ENCODE data around the gene NAMPT.
"Not testable (repeated sequence)": the region's sequence is repeated elsewhere in the genome, so short reads cannot be mapped to it uniquely, and the experiment has no call there.

NAMPT gene

GRCh38 chr7:106225856-106226255 lies 58.9 kb downstream of the NAMPT start:
- no peak for DNase-seq (ENCODE audit: low read depth)

DNA sequence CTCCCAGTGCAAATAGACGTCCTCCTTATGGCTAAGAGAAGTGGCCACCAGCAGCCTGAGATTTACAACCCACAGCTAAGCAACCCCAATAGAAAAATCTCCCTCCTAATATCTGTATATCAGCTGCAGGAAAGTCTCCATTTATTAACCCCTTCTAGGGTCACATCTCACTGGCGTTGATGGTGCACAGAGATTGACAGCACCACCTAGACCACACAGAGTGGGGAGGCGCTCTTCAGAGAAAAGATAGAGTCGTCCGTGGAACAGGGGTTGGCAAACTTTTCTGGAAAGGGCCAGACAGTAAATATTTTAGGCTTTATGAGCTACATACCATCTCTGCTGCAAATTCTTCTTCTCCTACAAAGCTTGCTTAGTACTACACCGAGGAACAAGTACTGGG lies 60.0 kb downstream of the NAMPT start:
- DNase-seq (ENCODE audit: low read depth), result no peak

GRCh38 chr7:106223156-106223555 lies 61.6 kb downstream of the NAMPT start:
- DNase-seq (ENCODE audit: low read depth), result no peak

DNA sequence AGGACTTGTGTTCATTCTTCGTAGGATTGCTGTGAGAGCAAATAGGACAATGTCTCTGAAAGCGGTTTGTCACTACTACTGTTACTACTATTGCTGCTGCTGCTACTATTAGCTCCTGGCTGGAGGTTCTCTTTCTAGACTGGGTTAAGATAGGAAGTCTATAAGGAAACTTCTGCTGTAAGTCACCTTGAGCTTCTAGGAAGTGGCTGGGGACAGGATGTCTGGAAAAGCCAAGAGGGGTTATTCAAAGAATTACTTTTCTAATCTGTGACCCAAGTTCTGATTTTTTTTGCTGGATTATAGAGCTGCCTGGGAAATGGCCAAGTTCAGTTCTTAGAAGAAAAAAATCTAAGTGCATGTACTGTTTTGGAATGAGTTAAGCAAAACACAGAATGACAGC lies 62.2 kb downstream of the NAMPT start:
- no peak for DNase-seq (ENCODE audit: low read depth)

DNA sequence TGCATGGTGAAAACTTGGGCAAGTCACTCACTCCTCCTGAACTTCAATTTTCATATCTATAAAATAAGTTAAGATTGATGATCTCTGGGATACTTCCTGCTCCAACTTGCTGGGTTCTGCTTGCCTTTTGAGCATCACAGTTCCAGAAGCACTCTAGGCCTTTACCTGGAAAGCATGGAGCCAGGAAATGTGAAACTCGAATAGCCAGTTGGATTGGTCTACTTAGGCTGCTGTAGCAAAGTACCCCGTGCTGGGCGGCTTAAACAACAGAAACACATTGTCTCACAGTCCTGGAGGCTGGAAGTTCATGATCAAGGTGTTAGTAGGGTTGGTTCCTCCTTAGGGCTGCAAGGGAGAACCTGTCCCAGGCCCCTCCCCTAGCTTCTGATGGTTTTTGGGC lies 64.5 kb downstream of the NAMPT start:
- DNase-seq (ENCODE audit: low read depth), result no peak

- DNase-seq (ENCODE audit: low read depth), result no peak
These were observed 65.6 kb downstream of the NAMPT start for GRCh38 chr7:106219170-106219569.

DNA sequence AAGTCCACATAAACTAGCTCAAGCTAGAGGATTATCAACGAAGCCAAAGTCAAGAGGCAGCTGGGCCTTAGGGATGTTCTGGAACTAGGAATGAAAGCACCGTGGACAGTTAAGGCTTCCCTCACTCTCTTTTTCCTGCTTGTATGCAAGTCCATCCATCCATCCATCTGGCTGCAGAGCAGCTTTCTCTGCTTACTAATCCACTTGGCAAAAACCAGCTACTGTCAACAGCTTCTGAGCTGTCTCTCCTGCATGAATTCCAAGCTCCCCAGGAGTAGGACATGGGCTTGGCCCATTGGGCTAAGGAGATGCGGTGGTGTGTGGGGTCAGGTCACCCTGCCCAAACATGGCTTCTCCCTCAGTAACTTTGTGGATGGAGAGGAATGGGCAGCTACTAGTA lies 66.2 kb downstream of the NAMPT start:
- no peak for DNase-seq (ENCODE audit: low read depth)

DNA sequence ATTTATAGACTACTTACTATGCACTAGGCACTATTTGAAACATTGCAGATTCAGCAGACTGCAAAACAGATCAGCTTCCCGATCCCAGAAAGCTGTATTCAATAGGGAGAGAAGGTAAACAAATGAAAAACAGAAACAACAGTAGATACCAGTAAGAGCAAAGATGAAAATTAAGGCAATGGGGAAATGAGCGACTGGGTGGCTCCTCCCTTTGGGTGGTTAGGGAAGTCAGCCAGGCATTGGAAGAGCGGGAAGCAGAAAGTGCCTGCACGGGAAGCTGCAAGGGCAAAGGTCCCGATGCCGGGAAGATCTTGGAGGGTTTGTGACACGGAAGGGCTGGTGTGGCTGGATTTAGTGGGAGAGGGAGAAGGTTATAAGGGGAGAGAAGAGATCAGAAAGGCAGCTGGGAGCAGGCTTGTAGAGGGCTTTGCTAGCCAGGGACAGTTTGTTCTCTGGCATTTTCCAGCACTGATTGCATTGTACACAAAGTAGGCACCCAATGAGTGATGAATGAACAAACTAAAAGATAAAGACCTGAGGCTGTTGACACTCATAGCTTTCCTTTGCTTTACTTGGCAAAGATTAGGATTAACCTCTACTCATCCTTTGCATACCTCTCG lies 67.8 kb downstream of the NAMPT start:
- no peak for DNase-seq (ENCODE audit: low read depth)

- no peak for DNase-seq (ENCODE audit: low read depth)
These were observed 68.3 kb downstream of the NAMPT start for GRCh38 chr7:106216517-106216922.

GRCh38 chr7:106215868-106216516 lies 68.8 kb downstream of the NAMPT start:
- no peak for DNase-seq (ENCODE audit: low read depth)

GRCh38 chr7:106208944-106209343 lies 75.8 kb downstream of the NAMPT start:
- not testable (repeated sequence) for DNase-seq (ENCODE audit: low read depth)

DNA sequence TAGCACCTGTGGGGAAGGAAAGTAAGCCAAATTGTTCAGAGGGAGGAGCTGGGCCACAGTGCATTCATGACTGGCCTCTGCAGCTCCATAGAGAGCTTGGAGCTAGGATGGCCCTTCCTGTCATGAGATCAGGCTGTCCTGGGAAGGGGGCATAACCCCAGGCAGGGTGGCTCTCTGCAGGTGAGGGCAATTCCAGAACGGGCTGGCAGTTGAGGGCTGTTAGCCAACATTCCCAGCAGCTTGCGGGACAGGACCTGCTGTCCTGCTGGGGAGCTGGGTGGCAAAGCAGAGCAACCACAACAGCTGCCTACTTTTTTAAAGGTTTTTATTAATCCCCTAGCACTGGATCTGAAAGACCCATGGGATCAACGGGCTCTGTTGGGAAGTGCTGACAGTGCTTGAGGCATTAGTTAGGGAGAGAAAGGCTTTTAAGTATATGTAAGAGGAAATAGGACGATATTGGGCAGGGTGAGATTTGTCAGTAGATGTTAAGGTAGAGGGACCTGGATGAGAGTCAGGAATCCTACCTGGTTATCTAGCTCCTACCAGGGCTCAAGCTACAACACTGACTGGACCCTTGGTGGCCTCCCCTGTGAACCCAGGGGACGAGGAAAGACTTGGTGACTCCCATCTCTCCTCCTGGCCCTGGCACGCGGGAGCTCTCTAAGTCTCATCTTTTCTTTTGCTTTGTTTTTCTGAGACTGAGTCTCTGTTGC lies 77.8 kb downstream of the NAMPT start:
- no peak for DNase-seq (ENCODE audit: low read depth)

- DNase-seq (ENCODE audit: low read depth), result no peak
These were observed 79.1 kb downstream of the NAMPT start for GRCh38 chr7:106205621-106206222.

DNA sequence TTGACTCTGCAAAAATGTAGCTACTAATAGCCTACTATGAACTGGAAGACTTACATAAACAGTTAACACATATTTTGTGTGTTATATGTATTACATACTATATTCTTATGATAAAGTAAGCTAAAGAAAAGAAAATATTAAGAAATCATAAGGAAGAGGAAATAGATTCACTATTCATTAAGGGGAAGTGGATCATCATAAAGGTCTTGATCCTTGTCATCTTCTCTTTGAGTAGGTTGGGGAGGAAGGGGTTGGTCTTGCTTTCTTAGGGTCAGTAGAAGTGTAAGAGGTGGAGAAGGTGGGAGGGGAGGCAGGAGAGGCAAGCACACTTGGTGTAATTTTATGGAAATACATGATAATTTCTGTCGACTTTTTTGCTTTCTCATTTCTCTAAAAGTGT lies 81.3 kb downstream of the NAMPT start:
- DNase-seq (ENCODE audit: low read depth), result no peak

GRCh38 chr7:106201164-106201563 lies 83.6 kb downstream of the NAMPT start:
- DNase-seq (ENCODE audit: low read depth), result no peak

DNA sequence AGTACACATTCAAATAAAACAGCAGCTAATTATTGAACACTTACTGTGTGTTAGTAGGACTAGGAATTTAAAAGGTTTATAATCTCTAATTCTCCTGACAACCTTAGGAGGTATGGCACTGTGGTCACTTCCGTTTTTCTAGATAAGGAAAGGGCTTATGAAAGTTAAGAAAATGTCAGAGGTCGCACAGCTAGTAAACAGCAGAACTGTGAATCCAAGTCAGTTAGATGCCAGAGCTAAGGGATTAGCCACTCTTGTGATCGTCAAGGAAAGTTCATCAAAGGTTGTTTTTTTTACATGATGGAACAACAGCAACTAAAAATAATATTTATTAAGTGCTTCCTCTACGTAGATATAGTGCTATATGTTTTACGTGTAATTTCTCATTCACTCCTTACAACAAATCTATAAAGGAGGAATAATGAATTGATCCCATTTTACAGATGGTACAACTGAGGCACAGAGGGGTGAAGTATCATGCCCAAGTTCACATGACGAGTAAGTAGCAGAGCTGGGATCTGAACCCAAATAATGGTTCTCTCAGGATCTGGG lies 84.9 kb downstream of the NAMPT start:
- no peak for DNase-seq (ENCODE audit: low read depth)

- no peak for DNase-seq (ENCODE audit: low read depth)
These were observed 85.8 kb downstream of the NAMPT start for GRCh38 chr7:106199024-106199423.
